Suppressor macrophage treated with lipopolysaccharide for 1 hour (primary cell): ENCODE data around the gene EAPP.
A peak's percentile ranks its signal among the peaks of the same experiment; 100 is the strongest.
"Not testable (repeated sequence)": the region's sequence is repeated elsewhere in the genome, so short reads cannot be mapped to it uniquely, and the experiment has no call there.

Experiments
- DNase-seq, 3 donors: peaks; one replicate each; pipeline ENCODE4 v3.0.0-alpha.2; 2020 to 2022

Gene EAPP

GRCh38 chr14:34537677-34538009 is 1.9 kb downstream of the EAPP start:
- DNase-seq = no peak

- DNase-seq = no peak
Observed at GRCh38 chr14:34536951-34537676, 2.4 kb downstream of the EAPP start.

GRCh38 chr14:34527591-34527990 is 11.9 kb downstream of the EAPP start:
- DNase-seq = no peak

GRCh38 chr14:34524216-34524615 is 15.3 kb downstream of the EAPP start:
- not testable (repeated sequence) for DNase-seq

GRCh38 chr14:34522496-34522895 is 17.0 kb downstream of the EAPP start:
- no peak for DNase-seq

GRCh38 chr14:34521071-34521470 is 18.4 kb downstream of the EAPP start:
- DNase-seq = not testable (repeated sequence)

- DNase-seq = not testable (repeated sequence)
Observed at GRCh38 chr14:34520304-34520970, 19.1 kb downstream of the EAPP start.

GRCh38 chr14:34507884-34508283 is 31.6 kb downstream of the EAPP start:
- no peak for DNase-seq

GRCh38 chr14:34507459-34507858 is 32.0 kb downstream of the EAPP start:
- DNase-seq = no peak

- DNase-seq = not testable (repeated sequence)
Observed at GRCh38 chr14:34505124-34505491, 34.4 kb downstream of the EAPP start.

GRCh38 chr14:34504027-34504426 is 35.5 kb downstream of the EAPP start:
- not testable (repeated sequence) for DNase-seq

GRCh38 chr14:34502545-34503225 is 36.8 kb downstream of the EAPP start:
- peak in 1 of 3 donors; percentile 3 for DNase-seq

GRCh38 chr14:34502001-34502400 is 37.5 kb downstream of the EAPP start:
- no peak for DNase-seq

GRCh38 chr14:34501004-34501580 is 38.4 kb downstream of the EAPP start:
- DNase-seq = no peak

GRCh38 chr14:34498684-34499412 is 40.7 kb downstream of the EAPP start:
- peak; percentile 32 to 41 (median 33) for DNase-seq

- DNase-seq = peak; percentile 15 to 50 (median 41)
Observed at GRCh38 chr14:34496679-34497513, 42.6 kb downstream of the EAPP start.

- DNase-seq = no peak
Observed at GRCh38 chr14:34496007-34496678, 43.4 kb downstream of the EAPP start.

- no peak for DNase-seq
Observed at GRCh38 chr14:34489324-34489723, 50.2 kb downstream of the EAPP start.

GRCh38 chr14:34488528-34488927 is 51.0 kb downstream of the EAPP start:
- no peak for DNase-seq

GRCh38 chr14:34484726-34485125 is 54.8 kb downstream of the EAPP start:
- DNase-seq = no peak

GRCh38 chr14:34482463-34482862 is 57.0 kb downstream of the EAPP start:
- no peak for DNase-seq
